Activated naive CD4-positive, alpha-beta T cell treated with anti-CD3 and anti-CD28 coated beads, Interleukin-2, amount 50 U/mL, for 24 hours (primary cell): ENCODE measurements around the gene OR1B1.
"Not testable (repeated sequence)": the region's sequence is repeated elsewhere in the genome, so short reads cannot be mapped to it uniquely, and the experiment has no call there.

ENCODE experiments used
- H3K27ac Mint-ChIP-seq: one replicate; pipeline ENCODE4 v1.8.0; 2021; ENCODE audit warnings: mild to moderate bottlenecking, mixed read lengths
- H3K27me3 Mint-ChIP-seq: one replicate; pipeline ENCODE4 v1.8.0; 2021; ENCODE audit warnings: mixed read lengths
- H3K36me3 Mint-ChIP-seq: one replicate; pipeline ENCODE4 v1.8.0; 2021; ENCODE audit warnings: mixed read lengths
- H3K4me1 Mint-ChIP-seq: one replicate; pipeline ENCODE4 v1.8.0; 2021; ENCODE audit warnings: mixed read lengths
- H3K4me3 Mint-ChIP-seq: one replicate; pipeline ENCODE4 v1.8.0; 2021; ENCODE audit warnings: mild to moderate bottlenecking, mixed read lengths
- H3K9me3 Mint-ChIP-seq: one replicate; pipeline ENCODE4 v1.8.0; 2021; ENCODE audit warnings: mixed read lengths

The OR1B1 gene

GRCh38 chr9:122657527-122657926 lies at the start of gene OR1B1:
Gene OR1B1 (minus strand): TSS chr9:122657627.
- no peaks in the 10 kb centered on the region for H3K36me3 Mint-ChIP-seq
- H3K27me3 Mint-ChIP-seq: peaks cover 6% of the 10 kb centered on the region
- no peak within 1 kb of the TSS for H3K4me3 Mint-ChIP-seq
- H3K4me1 Mint-ChIP-seq: no peaks in the 10 kb centered on the region
- H3K9me3 Mint-ChIP-seq: no peaks in the 10 kb centered on the region
- H3K27ac Mint-ChIP-seq: no peak within 1 kb of the TSS

GRCh38 chr9:122695696-122696095 lies 38.3 kb upstream of the OR1B1 start:
- H3K9me3 Mint-ChIP-seq: peaks cover 20% of the 10 kb centered on the region
- no peak overlapping the region for H3K27ac Mint-ChIP-seq
- H3K27me3 Mint-ChIP-seq: no peaks in the 10 kb centered on the region
- no peak overlapping the region for H3K4me3 Mint-ChIP-seq
- no peaks in the 10 kb centered on the region for H3K36me3 Mint-ChIP-seq
- H3K4me1 Mint-ChIP-seq: no peaks in the 10 kb centered on the region

GRCh38 chr9:122684851-122685250 lies 27.4 kb upstream of the OR1B1 start:
- peaks cover 12% of the 10 kb centered on the region for H3K27me3 Mint-ChIP-seq
- H3K4me3 Mint-ChIP-seq: no peak overlapping the region
- no peak overlapping the region for H3K27ac Mint-ChIP-seq
- H3K36me3 Mint-ChIP-seq: peaks cover 6% of the 10 kb centered on the region
- H3K4me1 Mint-ChIP-seq: no peaks in the 10 kb centered on the region
- H3K9me3 Mint-ChIP-seq: peaks cover 37% of the 10 kb centered on the region

- no peak overlapping the region for H3K27ac Mint-ChIP-seq
- H3K27me3 Mint-ChIP-seq: peaks cover 3% of the 10 kb centered on the region
- H3K36me3 Mint-ChIP-seq: peaks cover 3% of the 10 kb centered on the region
- H3K4me3 Mint-ChIP-seq: no peak overlapping the region
- H3K4me1 Mint-ChIP-seq: no peaks in the 10 kb centered on the region
- peaks cover 22% of the 10 kb centered on the region for H3K9me3 Mint-ChIP-seq
These were observed 15.1 kb upstream of the OR1B1 start for GRCh38 chr9:122672481-122672880.

GRCh38 chr9:122661416-122661815 lies 4.0 kb upstream of the OR1B1 start, which contains the start of gene OR1L1:
Gene OR1L1 (plus strand): TSS chr9:122661716. CDS start chr9:122661716, 0 bp downstream.
- H3K36me3 Mint-ChIP-seq: peaks cover under 1% of the 10 kb centered on the region

GRCh38 chr9:122656378-122656777 lies 1.0 kb downstream of the OR1B1 start:
- H3K27ac Mint-ChIP-seq: no peak overlapping the region
- no peaks in the 10 kb centered on the region for H3K4me1 Mint-ChIP-seq
- H3K27me3 Mint-ChIP-seq: peaks cover 2% of the 10 kb centered on the region
- H3K9me3 Mint-ChIP-seq: no peaks in the 10 kb centered on the region
- no peaks in the 10 kb centered on the region for H3K36me3 Mint-ChIP-seq
- no peak overlapping the region for H3K4me3 Mint-ChIP-seq

More at GRCh38 chr9:122661416-122661815, 4.0 kb upstream of the OR1B1 start, which contains the start of gene OR1L1:
- Mint-ChIP-seq H3K4me3 (no peak within 1 kb of the TSS), H3K27me3 (peaks cover 6% of the 10 kb centered on the region), H3K9me3 (peaks cover 2% of the 10 kb centered on the region), H3K27ac (no peak within 1 kb of the TSS), H3K4me1 (no peaks in the 10 kb centered on the region)

- Mint-ChIP-seq H3K27me3 (peaks cover 9% of the 10 kb centered on the region), H3K4me3 (no peak overlapping the region), H3K4me1 (no peaks in the 10 kb centered on the region), H3K27ac (no peak overlapping the region), H3K36me3 (peaks cover 6% of the 10 kb centered on the region), H3K9me3 (peaks cover 25% of the 10 kb centered on the region)
These were observed 15.2 kb downstream of the OR1B1 start for GRCh38 chr9:122642226-122642625.

GRCh38 chr9:122619996-122620395 lies 37.4 kb downstream of the OR1B1 start:
- H3K27ac Mint-ChIP-seq: no peak overlapping the region
- H3K4me1 Mint-ChIP-seq: no peaks in the 10 kb centered on the region
- H3K9me3 Mint-ChIP-seq: peaks cover 4% of the 10 kb centered on the region
- H3K4me3 Mint-ChIP-seq: no peak overlapping the region
- peaks cover 13% of the 10 kb centered on the region for H3K27me3 Mint-ChIP-seq
- H3K36me3 Mint-ChIP-seq: no peaks in the 10 kb centered on the region

GRCh38 chr9:122614362-122614761 lies 43.1 kb downstream of the OR1B1 start, which contains the start of gene OR1Q1:
Gene OR1Q1 (plus strand): TSS chr9:122614738. CDS start chr9:122614738, 0 bp downstream.
- Mint-ChIP-seq H3K36me3 (no peaks in the 10 kb centered on the region), H3K9me3 (no peaks in the 10 kb centered on the region), H3K4me1 (no peaks in the 10 kb centered on the region), H3K27me3 (peaks cover 9% of the 10 kb centered on the region), H3K4me3 (no peak within 1 kb of the TSS), H3K27ac (no peak within 1 kb of the TSS)

GRCh38 chr9:122609804-122610203 lies 47.6 kb downstream of the OR1B1 start:
- no peaks in the 10 kb centered on the region for H3K36me3 Mint-ChIP-seq
- no peaks in the 10 kb centered on the region for H3K9me3 Mint-ChIP-seq
- no peak overlapping the region for H3K4me3 Mint-ChIP-seq
- H3K4me1 Mint-ChIP-seq: no peaks in the 10 kb centered on the region
- peaks cover 12% of the 10 kb centered on the region for H3K27me3 Mint-ChIP-seq
- no peak overlapping the region for H3K27ac Mint-ChIP-seq

GRCh38 chr9:122606587-122606986 lies 50.8 kb downstream of the OR1B1 start:
- Mint-ChIP-seq H3K27ac (no peak overlapping the region), H3K4me1 (no peaks in the 10 kb centered on the region), H3K9me3 (no peaks in the 10 kb centered on the region), H3K4me3 (no peak overlapping the region), H3K27me3 (peaks cover 11% of the 10 kb centered on the region), H3K36me3 (no peaks in the 10 kb centered on the region)

GRCh38 chr9:122605691-122606090 lies 51.7 kb downstream of the OR1B1 start:
- Mint-ChIP-seq H3K4me1 (no peaks in the 10 kb centered on the region), H3K9me3 (no peaks in the 10 kb centered on the region), H3K27ac (no peak overlapping the region), H3K4me3 (no peak overlapping the region), H3K27me3 (peaks cover 13% of the 10 kb centered on the region), H3K36me3 (peaks cover under 1% of the 10 kb centered on the region)

- not testable (repeated sequence) for H3K27ac Mint-ChIP-seq, H3K36me3 Mint-ChIP-seq, H3K4me3 Mint-ChIP-seq, H3K9me3 Mint-ChIP-seq, H3K4me1 Mint-ChIP-seq, H3K27me3 Mint-ChIP-seq
These were observed 74.1 kb downstream of the OR1B1 start, which contains the start of gene OR1L8 for GRCh38 chr9:122583284-122583683. Gene OR1L8 (minus strand): TSS chr9:122583384. CDS start chr9:122568477, 14,907 bp downstream.

GRCh38 chr9:122580360-122580759 lies 77.1 kb downstream of the OR1B1 start:
- H3K27me3 Mint-ChIP-seq: peaks cover 5% of the 10 kb centered on the region
- H3K4me1 Mint-ChIP-seq: no peaks in the 10 kb centered on the region
- H3K4me3 Mint-ChIP-seq: no peak overlapping the region
- H3K27ac Mint-ChIP-seq: no peak overlapping the region
- no peaks in the 10 kb centered on the region for H3K9me3 Mint-ChIP-seq
- H3K36me3 Mint-ChIP-seq: peaks cover 12% of the 10 kb centered on the region

GRCh38 chr9:122579874-122580273 lies 77.6 kb downstream of the OR1B1 start:
- Mint-ChIP-seq H3K9me3 (no peaks in the 10 kb centered on the region), H3K36me3 (peaks cover 12% of the 10 kb centered on the region), H3K4me1 (no peaks in the 10 kb centered on the region), H3K4me3 (no peak overlapping the region), H3K27me3 (peaks cover 4% of the 10 kb centered on the region), H3K27ac (no peak overlapping the region)
